Left cardiac atrium (tissue), 4 donors: ENCODE measurements around the gene RNF157. TPM values are rescaled to one million over a fixed set of nuclear protein-coding genes. Genes with fewer than 3 reads are reported as not detected.
A peak's percentile ranks its signal among the peaks of the same experiment; 100 is the strongest.
"Not testable (repeated sequence)": the region's sequence is repeated elsewhere in the genome, so short reads cannot be mapped to it uniquely, and the experiment has no call there.

Source experiments
- ATAC-seq, 2 donors: fragments of 200-7000 bp; cut with Tn5 transposase; one replicate each; pipeline ENCODE4 v1.9.1; 2020; ENCODE audit warnings: mild to moderate bottlenecking in 2 of 2, moderate library complexity in 2 of 2
- DNase-seq: peaks from one replicate; pipeline ENCODE4 v3.0.0-alpha.2; 2020
- intact Hi-C, 2 donors: fragments of 100-400 bp; cut with DNase I; formaldehyde crosslinking; loops; one replicate each; pipeline versions ENCODE4 v1.14.1 to v1.15.1; 2022 to 2023
- total RNA-seq, 2 donors: library from RNA; stranded (reverse); fragmentation: NEBNext Ultra II Directional; extraction: Animal tissue kit (Norgen Biotek cat#: 25700); gene quantifications; one replicate each; pipeline ENCODE4 v1.2.1, GENCODE V29; 2021
- donor health status: DM: no; HTN: yes; CAD: no.
- donor health status: DM: no; HTN: yes; CAD: no; lungs with severe emphysema.
- donor health status: DM: yes; HTN: yes; CAD: no.
- donor health status: Dilated cardiomyopathy.

RNF157 gene
- total RNA-seq, 2 donors from 2014 or later: 11.1 to 19.9 TPM

DNA sequence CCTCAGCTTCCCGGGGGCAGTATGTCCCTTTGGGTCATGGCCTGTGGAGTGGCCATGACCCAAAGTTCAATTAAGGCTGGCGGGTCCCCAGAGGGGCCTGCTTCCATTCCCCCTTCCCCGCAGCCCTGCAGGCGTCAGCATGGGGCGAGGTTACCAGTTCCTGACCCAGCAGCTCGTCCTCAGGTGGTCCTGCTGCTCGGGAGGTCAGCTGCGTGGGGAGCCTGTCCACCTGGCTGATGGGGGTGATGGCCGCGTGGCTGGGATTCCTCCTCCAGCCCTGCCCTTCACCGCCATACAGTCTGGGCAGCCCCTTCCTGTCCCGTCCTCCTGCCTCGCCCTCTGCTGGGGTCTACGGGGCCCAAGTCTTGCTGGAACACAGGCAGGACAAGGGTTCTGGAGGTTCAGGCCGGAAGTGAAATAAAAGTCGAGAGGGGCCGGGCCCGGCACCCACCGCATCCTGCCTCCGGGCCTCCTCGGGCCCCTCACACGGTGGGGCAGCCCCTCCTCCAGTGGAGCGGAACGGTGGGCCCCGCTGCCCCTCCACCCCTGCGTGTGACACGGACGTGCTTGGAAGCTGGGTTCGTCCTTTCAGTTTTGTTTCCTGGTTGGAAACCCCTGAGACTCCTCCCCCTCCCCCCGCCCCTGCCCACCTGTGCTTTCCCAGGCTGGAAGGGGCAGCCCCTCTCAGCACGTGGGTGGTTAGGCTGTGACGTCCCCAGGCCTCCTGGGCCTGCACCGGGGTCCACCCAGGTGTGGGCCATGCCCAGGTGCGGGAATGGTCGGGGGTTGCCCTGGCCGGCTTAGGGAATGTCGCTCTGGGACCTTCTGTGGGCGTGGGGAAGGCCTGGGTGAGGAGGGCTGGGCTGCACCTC lies 31.6 kb upstream of the RNF157 start:
- no peak for DNase-seq
- ATAC-seq: peak; percentile 4 to 13
- intact Hi-C loops: loop anchor here in 1 of 2 donors (10.0 kb wide), 1 partner anchor 87 kb away; no protein-coding TSS in a partner anchor

DNA sequence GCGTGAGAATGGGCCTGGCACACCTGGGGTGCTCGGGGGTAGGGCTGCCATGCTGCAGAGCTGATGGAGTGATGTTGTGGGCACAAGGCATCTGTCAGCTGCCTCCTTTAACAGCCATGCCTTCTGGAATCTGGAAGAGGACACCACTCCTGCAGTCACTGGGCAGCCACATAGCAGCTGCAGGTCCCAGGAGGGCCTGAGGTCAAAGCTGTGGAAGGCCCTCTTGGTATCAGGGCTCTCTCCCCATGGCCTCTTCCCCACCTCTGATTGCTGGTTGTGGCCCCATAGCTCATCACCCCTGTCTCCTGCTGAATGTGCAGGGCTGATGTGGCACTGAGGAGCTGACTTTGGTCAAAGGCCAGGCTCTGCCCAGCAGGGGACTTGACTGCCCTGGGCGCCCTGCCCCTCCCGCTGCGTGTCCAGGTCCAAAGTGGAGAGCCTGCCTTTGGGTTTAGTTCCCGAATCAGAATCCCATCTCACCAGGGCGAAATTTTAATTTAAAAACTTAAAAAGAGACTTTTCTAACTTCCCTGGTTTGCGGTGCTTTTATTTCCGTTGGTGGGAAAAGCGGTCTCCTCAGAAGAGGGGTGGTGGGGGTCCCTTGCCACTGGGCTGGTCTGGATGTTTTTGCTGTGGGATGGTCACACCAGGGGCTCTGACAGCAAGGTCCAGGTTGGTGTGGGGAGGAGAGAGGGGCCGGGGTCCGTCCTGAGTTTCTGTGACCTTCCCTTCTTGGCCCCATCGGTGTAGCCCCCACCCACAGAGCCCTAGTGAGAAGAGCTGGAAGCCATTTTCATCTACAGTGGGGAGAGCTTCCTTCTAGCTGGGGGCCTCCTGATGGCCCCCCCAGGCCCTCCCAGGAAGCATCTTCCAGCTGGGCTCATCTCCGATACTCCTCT lies 30.7 kb upstream of the RNF157 start:
- no peak for DNase-seq
- no peak for ATAC-seq
- intact Hi-C loops: loop anchor here in 1 of 2 donors (10.0 kb wide), 1 partner anchor 86 kb away; no protein-coding TSS in a partner anchor

DNA sequence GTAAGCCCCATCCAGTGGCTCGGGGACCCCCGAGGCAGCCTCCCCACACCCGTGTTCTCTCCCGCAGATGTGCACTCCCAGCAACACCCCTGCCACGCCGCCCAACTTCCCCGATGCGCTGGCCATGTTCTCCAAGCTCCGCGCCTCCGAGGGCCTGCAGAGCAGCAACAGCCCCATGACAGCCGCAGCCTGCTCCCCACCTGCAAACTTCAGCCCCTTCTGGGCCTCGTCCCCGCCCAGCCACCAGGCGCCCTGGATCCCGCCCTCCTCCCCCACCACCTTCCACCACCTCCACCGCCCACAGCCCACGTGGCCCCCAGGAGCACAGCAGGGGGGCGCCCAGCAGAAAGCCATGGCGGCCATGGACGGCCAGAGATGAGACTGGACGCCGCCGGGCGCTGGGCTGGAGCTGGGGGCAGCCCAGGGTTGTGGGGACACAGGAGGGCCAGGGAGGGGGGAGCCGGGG lies 29.9 kb upstream of the RNF157 start:
- DNase-seq (no peak), ATAC-seq (no peak)
- intact Hi-C loops: loop anchor here in 1 of 2 donors (10.0 kb wide), 1 partner anchor 85 kb away; no protein-coding TSS in a partner anchor

DNA sequence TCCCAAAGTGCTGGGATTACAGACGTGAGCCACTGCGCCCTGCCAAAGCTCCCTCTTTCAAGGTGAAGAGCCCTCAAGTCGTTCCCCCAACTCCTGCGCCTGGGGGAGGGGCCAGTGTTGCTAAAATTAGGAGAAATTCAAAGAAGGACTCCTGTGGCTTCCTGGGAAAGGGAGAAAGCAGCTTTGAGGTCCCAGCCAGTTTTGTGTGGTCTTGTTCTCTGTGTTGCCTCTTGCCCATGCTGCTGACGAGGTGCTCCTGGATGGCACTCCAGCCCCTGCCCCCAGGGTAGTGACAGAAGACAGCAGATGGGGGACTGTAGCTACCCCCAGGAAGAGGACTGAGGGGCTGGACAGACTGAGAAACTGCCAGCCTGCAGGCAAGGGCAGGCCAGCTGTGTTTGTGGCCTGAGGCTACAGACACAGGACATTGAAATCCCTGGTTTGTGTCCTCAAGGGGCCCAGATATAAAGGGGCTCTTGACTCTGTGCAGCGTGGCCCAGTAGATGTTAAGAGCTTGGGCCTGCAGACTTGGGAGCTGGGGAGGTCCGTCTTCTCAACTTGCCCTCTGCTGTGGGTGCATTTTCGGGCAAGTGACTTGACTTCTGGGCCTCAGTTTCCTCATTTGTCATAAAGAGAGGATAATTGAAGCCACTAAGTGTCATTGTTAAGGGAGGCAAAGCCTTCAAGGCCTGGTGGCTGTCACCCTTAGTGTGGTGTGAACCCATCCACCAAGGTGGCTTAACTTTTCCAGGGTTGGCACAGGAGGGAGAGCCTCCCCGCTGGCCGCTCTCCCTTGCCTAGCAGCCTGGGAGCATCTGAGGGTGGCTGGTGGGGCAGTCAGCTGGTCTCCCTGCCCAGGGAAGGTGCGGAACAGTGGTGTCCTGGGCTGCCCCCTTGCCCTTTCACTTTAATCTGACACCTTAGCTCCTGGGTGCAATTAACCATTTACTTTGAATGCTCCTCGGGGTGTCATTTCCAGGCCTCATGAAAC lies 29.0 kb upstream of the RNF157 start:
- intact Hi-C loops: no loop called here
- ATAC-seq (no peak), DNase-seq (no peak)

DNA sequence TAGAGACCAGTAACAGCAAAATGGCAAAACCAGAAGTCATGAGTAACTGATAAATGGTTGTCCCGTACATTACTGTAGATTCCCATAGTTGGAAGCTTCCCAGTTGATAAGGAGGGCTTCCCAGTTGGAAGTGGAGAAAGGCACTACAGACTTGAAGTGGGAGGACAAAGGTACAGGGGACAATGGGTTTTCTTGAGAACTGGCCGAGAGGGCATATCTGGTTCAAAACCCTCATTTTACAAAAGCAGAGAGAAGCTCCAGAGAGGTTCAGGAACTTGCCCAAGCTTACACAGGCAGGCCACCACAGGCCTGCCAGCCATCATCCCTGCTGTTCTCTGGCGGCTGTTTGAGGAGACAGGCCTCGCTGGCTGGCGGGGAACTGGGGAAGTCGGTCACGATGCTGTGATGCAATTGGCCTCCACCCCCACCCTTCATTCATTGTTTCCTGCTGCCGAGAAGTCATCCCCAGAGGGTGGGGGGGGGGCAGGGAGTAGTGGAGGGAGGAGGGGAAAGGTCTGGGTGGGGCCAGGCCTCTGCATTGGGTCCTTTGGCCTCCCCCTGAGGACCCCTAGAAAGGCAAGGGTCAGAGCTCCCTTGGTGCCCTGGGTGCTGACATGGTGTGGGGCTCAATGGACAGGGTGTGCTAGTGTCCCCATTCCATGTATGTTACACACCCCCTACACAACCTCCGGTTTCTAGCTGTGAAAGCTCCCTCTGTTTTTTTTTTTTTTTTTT lies 27.9 kb upstream of the RNF157 start:
- intact Hi-C loops: no loop called here
- ATAC-seq (peak; percentile 4 to 13), DNase-seq (peak; percentile 86)

DNA sequence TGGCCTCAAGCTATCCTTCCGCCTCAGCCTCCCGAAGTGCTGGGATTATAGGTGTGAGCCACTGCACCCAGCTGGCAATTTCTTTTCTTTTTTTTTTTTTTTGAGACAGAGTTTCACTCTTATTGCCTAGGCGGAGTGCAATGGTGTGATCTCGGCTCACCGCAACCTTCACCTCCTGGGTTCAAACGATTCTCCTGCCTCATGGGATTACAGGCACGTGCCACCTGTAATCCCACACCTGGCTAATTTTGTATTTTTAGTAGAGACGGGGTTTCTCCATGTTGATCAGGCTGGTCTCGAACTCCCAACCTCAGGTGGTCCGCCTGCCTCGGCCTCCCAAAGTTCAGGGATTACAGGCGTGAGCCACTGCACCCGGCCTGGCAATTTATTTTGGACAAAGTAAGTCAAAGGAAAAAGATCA lies 27.3 kb upstream of the RNF157 start:
- ATAC-seq, DNase-seq, intact Hi-C loops: not testable (repeated sequence)

DNA sequence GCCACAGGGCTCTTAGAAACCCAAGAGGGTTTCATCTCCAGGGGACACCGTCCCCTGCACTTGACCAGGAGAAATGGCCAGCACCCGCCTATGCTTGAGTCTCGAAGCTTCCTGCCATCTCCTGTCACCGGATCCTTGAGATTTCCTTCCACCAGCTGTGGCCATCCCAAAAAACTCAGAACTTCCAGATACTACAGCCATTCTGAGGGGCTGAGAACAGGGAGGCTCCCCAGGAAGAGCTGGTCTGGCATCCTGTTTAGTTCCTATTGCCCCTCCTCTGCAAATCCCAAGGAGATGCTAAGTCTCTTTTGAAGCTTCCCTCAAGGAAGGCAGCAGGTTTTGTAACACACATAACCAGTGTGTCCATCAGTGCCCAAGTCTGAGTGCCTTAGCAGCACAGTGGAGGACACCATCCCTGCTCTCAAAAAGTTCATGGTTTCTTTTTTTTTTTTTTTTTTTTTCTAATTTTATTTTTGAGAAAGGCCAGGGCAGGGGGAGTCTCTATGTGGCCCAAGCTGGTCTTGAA lies 26.8 kb upstream of the RNF157 start:
- no peak for DNase-seq
- ATAC-seq: no peak

DNA sequence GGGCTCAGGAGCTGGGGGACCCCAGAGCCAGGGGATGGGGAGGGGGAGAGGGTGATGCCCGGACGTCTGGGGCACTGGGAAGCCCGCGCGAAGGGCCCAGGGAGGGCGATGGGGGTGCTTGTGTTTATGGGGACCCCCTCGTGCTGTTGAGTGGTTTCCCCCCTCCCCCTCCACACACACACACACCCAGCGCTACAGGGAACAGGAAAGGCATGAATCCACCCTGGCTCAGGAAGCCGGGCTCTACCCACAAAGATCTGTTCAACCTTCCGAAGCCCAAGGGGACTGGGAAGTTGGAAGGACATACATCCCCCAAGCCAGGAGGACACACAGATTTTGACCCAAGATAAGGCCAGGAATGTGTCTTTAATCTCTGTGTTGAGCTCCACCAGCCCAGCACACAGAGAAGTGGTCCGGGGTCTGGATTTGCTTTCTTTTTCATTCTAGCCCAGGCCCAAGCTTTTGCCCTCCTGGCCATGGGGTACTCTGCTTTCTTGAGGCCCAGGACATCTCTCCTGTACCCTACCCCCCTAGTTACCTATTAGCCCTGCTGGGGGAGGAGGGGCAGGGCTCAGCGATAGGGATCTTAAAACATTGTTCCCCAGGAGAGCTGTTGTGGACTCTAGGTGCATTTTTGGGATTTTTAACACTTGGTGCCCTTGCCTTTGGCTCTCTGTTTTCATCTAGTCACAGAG lies 26.1 kb upstream of the RNF157 start:
- DNase-seq: no peak
- intact Hi-C loops: no loop called here
- no peak for ATAC-seq

More for the DNA sequence above, 26.8 kb upstream of the RNF157 start:
- intact Hi-C loops: no loop called here

DNA sequence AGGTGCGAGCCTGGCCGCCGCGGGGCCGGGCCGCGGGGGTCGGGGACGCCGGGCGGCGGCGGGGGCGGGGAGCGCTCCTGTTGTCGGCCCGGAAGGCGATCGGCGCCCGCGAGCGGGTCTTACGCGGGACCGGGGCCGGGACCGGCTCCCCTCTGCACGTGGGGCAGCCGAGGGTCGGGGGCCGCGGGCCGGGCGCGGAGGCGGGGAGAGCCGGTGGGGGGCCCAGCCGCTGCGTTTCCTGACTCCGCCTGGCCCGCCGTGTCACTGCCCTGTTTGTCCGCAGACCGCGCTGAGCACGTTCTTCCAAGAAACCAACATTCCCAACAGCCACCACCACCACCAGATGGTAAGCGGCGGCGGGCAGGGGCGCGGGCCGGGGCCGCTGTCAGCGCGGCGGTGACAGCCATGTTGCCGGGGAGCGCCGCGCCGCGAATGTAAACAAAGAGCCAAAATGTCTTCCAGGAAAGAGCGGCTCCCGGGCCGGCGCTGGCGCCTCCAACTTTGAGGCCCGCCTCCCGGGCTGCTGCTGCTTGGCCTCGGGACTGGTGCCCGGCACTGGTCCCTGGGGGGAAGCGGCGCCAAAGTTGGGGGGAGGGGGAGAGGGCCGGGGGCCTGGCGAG lies 25.4 kb upstream of the RNF157 start:
- intact Hi-C loops: no loop called here
- ATAC-seq (peak; percentile 1 to 6), DNase-seq (peak; percentile 76)

DNA sequence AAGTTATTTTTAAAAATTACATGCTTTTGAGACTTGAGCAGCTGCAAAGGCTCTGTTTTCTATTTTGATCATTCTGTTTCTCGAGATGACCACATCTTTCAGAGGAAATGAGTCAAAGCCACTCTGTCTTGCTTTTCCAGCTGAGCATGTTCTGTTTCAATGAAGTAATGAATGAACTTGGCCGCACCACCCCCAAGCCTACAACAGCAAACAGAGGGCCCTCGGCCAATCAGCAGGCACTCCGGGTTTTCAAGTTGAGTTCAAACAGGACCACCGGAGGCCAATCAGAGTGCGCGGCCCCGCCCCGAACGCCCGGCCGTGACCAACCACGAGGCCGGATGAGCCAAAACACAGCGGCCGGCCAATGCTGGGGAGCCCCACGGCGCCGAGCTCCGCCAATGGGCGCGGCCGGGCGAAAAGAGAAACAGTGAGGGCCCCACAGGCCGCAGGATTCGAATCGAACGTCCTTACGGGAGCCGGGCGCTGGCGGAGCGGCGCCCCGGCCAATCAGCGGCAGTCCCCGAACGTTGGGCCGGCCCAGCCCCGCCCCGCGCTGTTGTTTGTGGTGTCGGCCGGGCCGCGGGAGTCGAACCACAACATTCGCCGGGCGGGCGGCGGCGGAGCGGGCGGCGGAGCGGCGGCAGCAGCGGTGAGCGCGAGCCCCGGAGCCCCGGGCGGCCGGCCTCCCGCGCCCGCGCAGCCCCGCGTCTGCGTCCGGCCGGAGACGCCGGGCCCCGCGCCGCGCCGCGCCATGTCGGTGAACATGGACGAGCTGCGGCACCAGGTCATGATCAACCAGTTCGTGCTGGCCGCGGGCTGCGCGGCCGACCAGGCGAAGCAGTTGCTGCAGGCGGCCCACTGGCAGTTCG lies 24.7 kb upstream of the RNF157 start, which contains the start of gene UBALD2:
Gene UBALD2 (plus strand): TSS at position 594 of the 869 bp plus-strand sequence. CDS start 158 bp downstream, at position 752.
- ATAC-seq: peak; percentile 96 to 97
- intact Hi-C loops: no loop called here
- DNase-seq: peak; percentile 100

DNA sequence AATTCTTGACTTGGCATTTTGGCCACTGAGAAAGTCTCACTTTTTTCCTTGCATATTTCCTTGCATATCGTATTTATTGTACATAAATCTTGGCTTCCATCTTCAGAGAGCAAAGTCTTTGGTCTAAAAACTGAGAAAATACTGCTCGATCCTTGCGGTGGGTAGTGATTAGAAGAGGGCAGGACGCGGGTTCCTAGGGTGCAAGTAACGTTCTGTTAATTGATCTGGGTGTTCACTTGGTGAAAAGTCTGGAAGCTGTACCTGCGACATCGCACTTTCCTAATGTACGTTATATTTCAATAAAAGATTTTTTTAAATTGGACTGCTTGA lies 24.1 kb upstream of the RNF157 start:
- ATAC-seq: no peak
- no peak for DNase-seq
- intact Hi-C loops: no loop called here

DNA sequence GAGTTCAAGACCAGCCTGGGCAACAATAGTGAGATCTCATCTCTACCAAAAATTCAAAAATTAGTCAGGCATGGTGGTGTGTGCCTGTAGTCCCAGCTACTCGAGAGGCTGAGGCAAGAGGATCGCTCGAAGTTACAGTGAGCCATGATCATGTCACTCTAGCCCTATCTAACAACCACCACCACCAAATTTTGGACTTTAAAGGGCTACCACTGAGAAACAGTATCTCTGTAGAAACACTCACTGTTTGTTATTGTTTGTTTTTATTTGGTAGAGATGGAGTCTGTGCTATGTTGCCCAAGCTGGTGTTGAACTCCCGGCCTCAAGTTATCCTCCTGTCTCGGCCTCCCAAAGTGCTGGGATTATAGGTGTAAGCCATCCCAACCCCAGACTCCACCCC lies 23.6 kb upstream of the RNF157 start:
- intact Hi-C loops: no loop called here
- DNase-seq (no peak), ATAC-seq (no peak)

DNA sequence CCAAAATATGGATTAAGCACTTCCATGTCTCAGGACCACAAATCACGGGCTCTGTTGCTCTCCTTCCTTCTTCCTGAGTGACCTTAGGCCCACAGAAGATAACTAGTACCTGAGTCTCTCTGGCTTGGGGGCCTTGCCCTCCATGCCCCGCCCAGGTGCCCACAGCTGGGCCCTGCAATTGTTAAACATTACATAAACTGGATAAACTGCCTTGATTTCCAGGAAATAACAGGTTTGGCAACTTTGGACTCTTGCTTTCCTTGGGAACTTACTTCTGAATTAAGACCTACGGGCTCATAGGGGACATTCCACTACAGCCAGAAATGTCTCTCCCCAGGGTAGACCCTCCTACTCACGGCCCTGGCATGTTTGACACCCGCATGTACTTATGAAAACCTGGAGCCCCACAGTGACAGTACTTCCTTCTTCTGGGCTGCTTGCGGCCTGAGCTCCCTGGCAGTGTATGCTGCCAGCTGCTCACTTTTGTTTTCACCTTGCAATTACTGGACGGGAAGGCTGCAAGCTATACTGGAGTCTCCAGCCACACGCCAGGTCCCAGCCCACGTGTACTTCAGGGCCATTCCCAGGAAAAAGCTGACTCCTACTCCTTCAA lies 22.5 kb upstream of the RNF157 start:
- intact Hi-C loops: no loop called here
- no peak for DNase-seq
- ATAC-seq: no peak

DNA sequence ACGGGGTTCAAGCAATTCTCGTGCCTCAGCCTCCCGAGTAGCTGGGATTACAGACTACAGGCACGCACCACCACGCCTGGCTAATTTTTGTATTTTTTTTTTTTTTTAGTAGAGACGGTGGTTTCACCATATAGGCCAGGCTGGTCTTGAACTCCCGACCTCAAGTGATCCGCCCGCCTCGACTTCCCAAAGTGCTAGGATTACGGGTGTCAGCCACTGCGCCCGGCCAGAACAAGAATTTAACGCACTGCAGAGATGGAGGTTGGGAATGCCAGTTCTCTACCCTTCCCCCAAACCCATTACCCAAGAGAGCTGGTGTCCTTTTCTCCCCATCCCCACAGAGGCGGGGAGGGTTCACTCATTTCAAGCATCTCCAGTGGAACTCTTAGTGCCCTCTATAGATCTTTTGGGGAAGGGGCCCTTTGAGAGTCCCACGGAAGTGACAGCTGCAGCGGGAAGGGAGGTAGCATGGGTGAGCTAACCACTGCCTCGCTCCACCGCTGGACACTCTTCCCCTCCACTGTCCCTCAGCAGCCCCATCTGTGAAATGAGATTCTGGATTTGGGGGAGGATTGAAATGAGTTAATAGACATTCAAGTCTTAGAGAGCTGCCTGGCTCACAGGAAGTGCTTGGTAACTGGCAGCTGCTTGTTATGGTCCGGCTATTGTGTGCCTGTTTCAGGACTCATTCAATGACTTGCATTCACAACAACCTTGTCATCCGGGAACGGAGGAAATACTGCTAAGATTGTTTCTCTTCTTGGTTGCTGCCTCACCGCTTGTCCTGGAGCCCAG lies 21.3 kb upstream of the RNF157 start:
- ATAC-seq (no peak), DNase-seq (no peak)
- intact Hi-C loops: no loop called here
